Vagina (tissue), 2 donors: ENCODE data around the gene NCK1. TPM values are rescaled to one million over a fixed set of nuclear protein-coding genes. Genes with fewer than 3 reads are reported as not detected.

Experiments used
- DNase-seq, 2 donors: peaks; one replicate each; pipeline ENCODE4 v3.0.0-alpha.2; 2017; ENCODE audit errors: extremely low spot score in 2 of 2
- H3K27ac ChIP-seq: fragments of 200-600 bp; sonication (generic); one replicate; pipeline ENCODE4 v1.5.1; 2019
- H3K27me3 ChIP-seq: fragments of 200-600 bp; sonication (generic); one replicate; pipeline ENCODE4 v1.5.1; 2019
- H3K36me3 ChIP-seq, 2 donors: fragments of 200-600 bp; sonication (generic); one replicate each; pipeline ENCODE4 v1.5.1; 2017 to 2019
- H3K4me1 ChIP-seq: fragments of 200-600 bp; sonication (generic); one replicate; pipeline ENCODE4 v1.5.1; 2019
- H3K4me3 ChIP-seq, 2 donors: fragments of 200-600 bp; sonication (generic); 1 replicate in 1 of 2; 2 replicates in 1 of 2; pipeline ENCODE4 v1.5.1; 2016 to 2019
- H3K9me3 ChIP-seq: fragments of 200-600 bp; sonication (generic); one replicate; pipeline ENCODE4 v1.5.1; 2019
- CTCF ChIP-seq, 3 experiments: fragments of 450-650 bp in 2 of 3; fragments of 200-600 bp in 1 of 3; sonication (generic) in 1 of 3; IDR thresholded peaks; one replicate each; pipeline ENCODE4 v1.5.1; 2017 to 2019; ENCODE audit warnings: antibody characterized with exemption in 3 of 3, mild to moderate bottlenecking in 2 of 3, moderate library complexity in 2 of 3
- POLR2A ChIP-seq, 2 donors: fragments of 450-650 bp; IDR thresholded peaks; one replicate each; pipeline ENCODE4 v1.6.1; 2017; ENCODE audit warnings: antibody characterized with exemption in 2 of 2, mild to moderate bottlenecking in 2 of 2, moderate library complexity in 2 of 2
- POLR2AphosphoS5 ChIP-seq, 2 donors: sonication (generic); formaldehyde crosslinking; IDR thresholded peaks; one replicate each; pipeline ENCODE4 v1.9.0; 2017; ENCODE audit warnings: antibody characterized with exemption in 2 of 2, mild to moderate bottlenecking in 2 of 2, low read depth in 1 of 2; ENCODE audit not compliant: insufficient read depth in 1 of 2
- intact Hi-C: fragments of 100-400 bp; cut with DNase I; formaldehyde crosslinking; loops from one replicate; pipeline ENCODE4 v1.15.1; 2023
- total RNA-seq: library from RNA; depleted of rRNA; stranded (reverse); fragments of >200 nt; gene quantifications from one replicate; pipeline ENCODE4 v1.2.3, GENCODE V29; 2016

Gene NCK1
- total RNA-seq, 1 donor from 2014 or later: 45.7 TPM

- no peak for DNase-seq
- Histone ChIP-seq H3K36me3 (no peaks in the 10 kb centered on the region), H3K27ac (no peak overlapping the region), H3K4me3 (no peak overlapping the region), H3K9me3 (peaks cover 12% of the 10 kb centered on the region), H3K4me1 (peaks cover 18% of the 10 kb centered on the region), H3K27me3 (no peaks in the 10 kb centered on the region)
- TF ChIP-seq POLR2AphosphoS5 (IDR thresholded peaks at IDR 0.05; ENCODE audit: insufficient read depth in 1 of 2, low read depth in 1 of 2): no peak
- no peak for TF ChIP-seq POLR2A (IDR thresholded peaks at IDR 0.05)
- TF ChIP-seq CTCF (IDR thresholded peaks at IDR 0.05): no peak
- intact Hi-C loops: no loop called here
Measured at GRCh38 chr3:136906725-136907124, 44.7 kb downstream of the NCK1 start.

- no peaks in the 10 kb centered on the region for H3K36me3 ChIP-seq
- H3K9me3 ChIP-seq: peaks cover 12% of the 10 kb centered on the region
- H3K4me3 ChIP-seq: no peak overlapping the region
- H3K4me1 ChIP-seq: peaks cover 18% of the 10 kb centered on the region
- no peak overlapping the region for H3K27ac ChIP-seq
- H3K27me3 ChIP-seq: no peaks in the 10 kb centered on the region
- intact Hi-C loops: no loop called here
- no peak for DNase-seq
- TF ChIP-seq POLR2A (IDR thresholded peaks at IDR 0.05) (no peak), POLR2AphosphoS5 (IDR thresholded peaks at IDR 0.05; ENCODE audit: insufficient read depth in 1 of 2, low read depth in 1 of 2) (no peak), CTCF (IDR thresholded peaks at IDR 0.05) (no peak)
Measured at GRCh38 chr3:136908297-136908696, 46.3 kb downstream of the NCK1 start.

- Histone ChIP-seq H3K4me1 (peaks cover 18% of the 10 kb centered on the region), H3K27ac (no peak overlapping the region), H3K4me3 (no peak overlapping the region), H3K9me3 (peaks cover 4% of the 10 kb centered on the region), H3K27me3 (no peaks in the 10 kb centered on the region), H3K36me3 (no peaks in the 10 kb centered on the region)
- intact Hi-C loops: no loop called here
- DNase-seq: no peak
- TF ChIP-seq POLR2A (IDR thresholded peaks at IDR 0.05) (no peak), POLR2AphosphoS5 (IDR thresholded peaks at IDR 0.05; ENCODE audit: insufficient read depth in 1 of 2, low read depth in 1 of 2) (no peak), CTCF (IDR thresholded peaks at IDR 0.05) (no peak)
Measured at GRCh38 chr3:136909187-136909586, 47.2 kb downstream of the NCK1 start.

- Histone ChIP-seq H3K9me3 (no peaks in the 10 kb centered on the region), H3K27me3 (no peaks in the 10 kb centered on the region), H3K4me3 (no peak overlapping the region), H3K27ac (no peak overlapping the region), H3K4me1 (peaks cover 29% of the 10 kb centered on the region), H3K36me3 (no peaks in the 10 kb centered on the region)
- DNase-seq: no peak
- intact Hi-C loops: no loop called here
- TF ChIP-seq POLR2A (IDR thresholded peaks at IDR 0.05) (no peak), CTCF (IDR thresholded peaks at IDR 0.05) (no peak), POLR2AphosphoS5 (IDR thresholded peaks at IDR 0.05; ENCODE audit: insufficient read depth in 1 of 2, low read depth in 1 of 2) (no peak)
Measured at GRCh38 chr3:136910697-136911096, 48.7 kb downstream of the NCK1 start.

GRCh38 chr3:136913168-136913567 lies 51.2 kb downstream of the NCK1 start:
- no peaks in the 10 kb centered on the region for H3K27me3 ChIP-seq
- intact Hi-C loops: no loop called here

More at GRCh38 chr3:136913168-136913567, 51.2 kb downstream of the NCK1 start:
- DNase-seq: no peak
- Histone ChIP-seq H3K27ac (no peak overlapping the region), H3K4me3 (no peak overlapping the region), H3K9me3 (no peaks in the 10 kb centered on the region), H3K4me1 (peaks cover 31% of the 10 kb centered on the region), H3K36me3 (no peaks in the 10 kb centered on the region)
- no peak for TF ChIP-seq CTCF (IDR thresholded peaks at IDR 0.05)
- no peak for TF ChIP-seq POLR2AphosphoS5 (IDR thresholded peaks at IDR 0.05; ENCODE audit: insufficient read depth in 1 of 2, low read depth in 1 of 2)
- no peak for TF ChIP-seq POLR2A (IDR thresholded peaks at IDR 0.05)
